T-helper 22 cell (primary cell): ENCODE measurements around the gene SMIM38.
"Not testable (repeated sequence)": the region's sequence is repeated elsewhere in the genome, so short reads cannot be mapped to it uniquely, and the experiment has no call there.

Experiments
- DNase-seq: peaks from one replicate; pipeline ENCODE4 v3.0.0-alpha.2; 2020; ENCODE audit warnings: low read depth

Gene SMIM38

DNA sequence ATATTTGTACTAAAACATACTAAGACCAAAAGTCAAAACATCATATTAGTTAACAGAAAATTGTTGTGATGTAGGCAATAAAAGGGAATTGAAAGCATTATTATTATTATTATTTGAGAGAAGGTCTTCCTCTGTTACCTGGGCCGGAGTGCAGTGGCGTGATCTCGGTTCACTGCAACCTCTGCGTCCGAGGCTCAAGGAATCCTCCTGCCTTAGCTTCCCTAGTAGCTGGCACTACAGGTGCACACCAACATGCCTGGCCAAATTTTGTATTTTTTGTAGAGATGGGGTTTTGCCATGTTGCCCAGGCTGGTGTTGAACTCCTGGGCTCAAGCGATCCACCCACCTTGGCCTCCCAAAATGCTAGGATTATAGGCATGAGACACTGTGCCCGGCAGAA lies 15.6 kb upstream of the SMIM38 start:
- not testable (repeated sequence) for DNase-seq

DNA sequence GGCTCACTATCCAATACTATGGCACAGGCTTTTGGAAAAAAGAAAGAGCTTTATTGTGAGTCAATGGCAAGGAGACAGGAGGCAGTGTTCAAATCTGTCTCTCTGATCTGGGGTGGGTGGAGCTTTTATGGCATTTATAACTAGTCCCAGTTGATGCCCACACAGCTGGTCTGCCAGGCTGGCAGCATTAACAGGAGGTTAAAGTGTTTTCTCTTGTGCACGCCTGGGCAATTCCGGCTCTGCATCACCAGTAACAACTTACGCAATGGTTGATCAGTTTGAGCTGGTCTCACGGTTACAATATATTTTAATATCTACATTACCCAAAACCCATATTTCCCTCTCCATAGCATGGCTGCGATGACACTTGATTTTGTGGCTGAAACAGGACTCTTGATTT lies 15.1 kb upstream of the SMIM38 start:
- DNase-seq = no peak

DNA sequence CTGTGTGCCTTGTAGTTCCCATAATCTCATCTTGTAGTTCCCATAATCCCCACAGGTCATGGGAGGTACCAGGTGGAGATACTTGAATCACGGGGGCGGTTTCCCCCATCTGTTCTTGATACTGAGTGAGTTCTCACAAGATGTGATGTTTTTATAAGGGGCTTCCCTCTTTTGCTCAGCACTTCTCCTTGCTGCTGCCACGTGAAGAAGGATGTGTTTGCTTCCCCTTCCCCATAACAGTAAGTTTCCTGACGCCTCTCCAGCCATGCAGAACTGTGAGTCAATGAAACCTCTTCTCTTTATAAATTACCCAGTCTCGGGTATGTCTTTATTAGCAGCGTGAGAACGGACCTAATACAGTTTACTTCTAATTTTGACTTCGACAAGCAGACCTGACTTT lies 14.0 kb upstream of the SMIM38 start:
- DNase-seq = no peak

DNA sequence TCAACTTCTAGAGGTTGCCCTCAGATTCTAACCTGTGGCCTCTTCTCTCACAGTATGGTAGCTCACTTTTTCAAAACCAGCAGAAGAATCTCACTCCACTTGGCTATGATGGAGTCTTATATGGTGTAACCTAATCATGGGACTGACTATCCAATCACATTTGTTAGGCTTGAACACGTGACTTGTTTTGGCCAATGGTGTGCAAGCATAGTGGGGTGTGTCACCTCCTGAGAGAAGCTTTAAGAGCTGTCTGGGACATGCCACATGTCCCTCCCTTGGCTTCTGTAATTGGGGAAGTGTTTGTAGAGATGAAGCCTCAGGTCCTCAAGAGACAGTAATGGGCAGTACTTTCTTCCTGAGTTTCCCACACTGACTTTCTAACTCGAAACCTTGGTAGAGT lies 12.8 kb upstream of the SMIM38 start:
- no peak for DNase-seq

DNA sequence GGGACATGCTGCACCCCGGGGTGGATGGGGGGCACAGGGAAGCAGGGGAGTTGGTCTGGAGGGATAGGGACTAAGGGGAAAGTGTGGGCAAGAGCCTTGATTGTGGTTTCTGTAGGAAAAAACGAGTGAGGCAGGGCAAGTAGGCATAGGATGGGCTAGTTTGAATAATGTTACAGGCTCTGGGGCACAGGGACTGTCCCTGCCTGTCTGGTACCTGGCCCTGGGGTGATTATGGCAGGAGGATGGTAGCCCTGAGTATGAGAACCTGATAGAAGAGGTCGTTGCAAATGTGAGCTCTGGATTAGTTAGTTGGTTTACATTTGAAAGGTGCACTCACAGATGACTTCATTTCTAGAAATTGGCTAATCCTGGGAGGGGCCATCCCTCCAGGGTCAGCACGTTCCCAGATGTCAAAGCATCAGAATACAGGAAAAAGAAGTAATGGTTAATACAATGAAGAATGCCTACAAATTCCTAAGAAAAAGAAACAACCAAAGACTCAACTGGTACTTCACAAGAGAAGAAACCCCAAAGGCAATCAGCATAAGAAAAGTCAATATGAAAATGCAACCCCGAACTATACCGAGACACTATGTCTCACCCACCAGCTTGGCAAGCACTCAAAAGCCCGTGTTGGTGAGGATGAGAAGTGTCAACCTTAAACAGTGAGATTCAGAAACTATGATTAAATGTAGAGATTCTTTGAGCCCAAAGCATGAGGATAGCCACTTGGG lies 11.3 kb upstream of the SMIM38 start:
- DNase-seq = no peak

DNA sequence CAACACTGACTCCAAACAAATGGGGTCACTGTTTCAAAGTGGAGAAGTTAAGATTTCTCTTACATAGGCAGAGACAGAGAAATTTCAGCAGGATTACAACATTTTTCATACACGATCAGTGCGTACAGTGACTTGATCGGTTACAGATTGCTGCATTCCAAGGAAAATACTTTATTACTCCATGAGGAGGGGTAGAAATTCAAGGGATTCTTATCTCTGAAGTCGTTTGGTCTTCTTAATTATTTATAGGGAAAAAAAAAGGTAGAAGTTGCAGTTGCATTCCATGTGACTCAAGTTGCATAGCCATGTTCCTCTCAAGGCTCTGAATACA lies 10.7 kb upstream of the SMIM38 start:
- DNase-seq = no peak

DNA sequence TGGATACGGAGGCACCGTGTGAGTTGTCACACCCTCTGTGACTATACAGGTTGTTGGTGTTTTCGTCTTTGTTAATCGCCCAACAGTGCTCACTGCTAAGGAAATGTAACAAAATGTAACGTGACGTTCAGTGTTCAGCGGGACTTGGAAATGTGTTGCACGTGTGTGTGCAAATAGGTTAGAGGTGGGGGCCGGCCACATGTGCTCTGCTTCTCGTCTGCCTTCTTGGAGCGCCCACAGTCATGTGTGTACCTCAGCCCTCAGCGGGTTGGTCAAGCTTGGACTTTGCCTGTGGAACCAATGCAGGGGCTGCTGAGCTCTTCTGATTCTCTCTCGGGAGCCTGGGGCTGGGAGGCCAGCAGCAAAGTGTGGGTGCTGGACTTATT lies 7.4 kb upstream of the SMIM38 start:
- no peak for DNase-seq

DNA sequence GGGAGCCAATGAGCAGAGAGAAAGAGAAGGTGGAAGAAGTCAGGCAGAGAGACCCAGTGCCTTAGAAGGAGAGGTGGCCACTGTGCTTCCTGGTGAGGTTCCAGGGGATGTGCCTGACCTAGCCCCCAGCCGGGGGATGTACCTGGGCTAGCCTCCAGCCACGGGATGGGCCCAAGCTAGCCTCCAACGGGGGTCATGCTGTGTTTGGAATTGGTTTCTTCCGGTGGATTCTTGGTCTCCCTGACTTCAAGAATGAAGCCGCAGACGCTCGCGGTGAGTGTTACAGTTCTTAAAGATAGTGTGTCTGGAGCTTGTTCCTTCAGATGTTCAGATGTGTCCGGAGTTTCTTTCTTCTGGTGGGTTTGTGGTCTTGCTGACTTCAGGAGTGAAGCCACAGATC lies 6.9 kb upstream of the SMIM38 start:
- no peak for DNase-seq

DNA sequence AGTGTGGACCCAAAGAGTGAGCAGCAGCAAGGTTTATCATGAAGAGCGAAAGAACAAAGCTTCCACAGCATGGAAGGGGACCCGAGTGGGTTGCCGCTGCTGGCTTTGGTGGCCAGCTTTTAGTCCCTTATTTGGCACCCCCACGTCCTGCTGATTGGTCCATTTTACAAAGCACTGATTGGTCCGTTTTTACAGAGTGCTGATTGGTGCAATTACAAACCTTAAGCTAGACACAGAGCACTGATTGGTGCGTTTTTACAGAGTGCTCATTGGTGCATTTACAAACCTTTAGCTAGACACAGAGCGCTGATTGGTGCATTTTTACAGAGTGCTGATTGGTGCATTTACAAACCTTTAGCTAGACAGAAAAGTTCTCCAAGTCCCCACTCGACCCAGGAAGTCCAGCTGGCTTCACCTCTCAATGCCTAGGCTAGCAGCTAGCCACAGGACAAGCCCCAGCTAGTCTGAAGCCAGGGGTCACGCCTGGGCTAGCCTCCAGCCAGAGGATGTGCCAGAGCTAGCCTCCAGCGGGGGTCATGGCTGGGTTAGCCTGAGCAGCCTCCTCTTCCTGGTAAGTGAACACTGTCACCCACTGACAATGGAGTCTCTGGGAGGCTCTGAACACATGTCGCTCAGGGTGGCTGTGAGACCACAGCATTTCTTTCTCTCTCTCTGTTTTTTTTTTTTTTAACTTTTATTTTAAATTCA lies 6.2 kb upstream of the SMIM38 start:
- not testable (repeated sequence) for DNase-seq

DNA sequence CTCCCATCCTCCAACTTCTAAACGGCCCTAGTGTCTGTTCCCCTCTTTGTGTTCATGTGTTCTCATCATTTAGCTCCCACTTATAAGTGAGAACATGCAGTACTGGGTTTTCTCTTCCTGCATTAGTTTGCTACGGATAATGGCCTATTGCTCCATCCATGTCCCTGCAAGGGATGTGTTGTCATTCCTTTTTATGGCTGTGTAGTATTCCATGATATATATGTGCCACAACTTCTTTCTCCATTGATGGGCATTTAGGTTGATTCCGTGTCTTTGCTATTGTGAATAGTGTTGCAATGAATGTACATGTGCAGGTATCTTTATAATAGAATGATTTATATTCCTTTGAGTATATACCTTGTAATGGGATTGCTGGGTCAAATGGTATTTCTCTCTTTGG lies 5.6 kb upstream of the SMIM38 start:
- DNase-seq = no peak

DNA sequence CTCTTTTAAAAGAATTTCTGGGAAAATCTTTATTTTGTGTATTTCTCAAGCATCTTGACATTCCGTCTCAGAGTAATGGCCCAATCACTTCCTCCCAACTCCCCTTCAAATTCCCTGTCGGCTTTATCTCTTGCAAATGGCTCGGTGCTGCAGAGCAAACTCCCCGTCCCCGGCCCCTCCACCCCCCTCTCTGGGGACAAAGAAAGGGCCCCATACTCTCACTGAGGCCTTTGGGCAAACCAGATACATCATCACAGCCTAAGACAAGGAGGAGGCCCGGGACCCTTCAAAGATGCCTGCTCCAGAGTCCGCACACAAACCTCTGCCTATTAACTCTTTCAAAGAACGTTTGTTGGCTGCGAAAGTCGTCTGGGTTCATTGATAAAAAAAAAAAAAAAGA lies 3.9 kb upstream of the SMIM38 start:
- DNase-seq = no peak

DNA sequence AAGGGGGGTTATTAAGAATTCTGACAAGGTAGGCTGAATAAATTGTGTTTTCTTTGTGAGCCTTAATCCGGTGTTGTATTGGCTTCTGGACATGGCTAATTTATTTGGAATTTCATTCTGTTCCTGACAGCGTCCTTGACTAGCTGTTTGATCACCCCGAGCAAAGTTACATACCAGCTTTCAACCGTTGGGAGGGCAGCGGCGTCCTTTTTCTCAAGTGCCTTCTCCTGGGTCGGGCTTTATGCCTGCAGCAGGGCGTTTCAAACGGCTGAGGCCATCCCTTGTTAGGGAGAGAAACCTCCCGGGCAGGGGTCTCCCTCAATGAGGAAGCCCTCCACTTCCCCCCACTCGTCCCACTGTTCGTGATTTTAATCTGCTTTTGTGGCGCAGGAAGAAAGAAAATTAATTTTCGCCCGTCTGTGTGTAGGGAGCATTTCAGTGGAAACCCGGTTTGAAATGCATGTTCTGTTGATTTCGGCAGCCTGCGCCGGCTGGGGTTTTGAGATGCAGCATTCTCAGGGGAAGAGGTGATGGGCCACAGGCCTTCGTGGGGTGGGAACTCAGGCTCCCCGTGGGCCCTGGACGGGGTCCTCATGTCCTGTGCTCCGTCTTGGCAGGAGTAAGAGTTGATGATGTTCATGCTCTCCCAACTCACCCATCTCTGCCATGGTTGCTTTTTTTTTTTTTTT lies 2.9 kb upstream of the SMIM38 start:
- DNase-seq = no peak

DNA sequence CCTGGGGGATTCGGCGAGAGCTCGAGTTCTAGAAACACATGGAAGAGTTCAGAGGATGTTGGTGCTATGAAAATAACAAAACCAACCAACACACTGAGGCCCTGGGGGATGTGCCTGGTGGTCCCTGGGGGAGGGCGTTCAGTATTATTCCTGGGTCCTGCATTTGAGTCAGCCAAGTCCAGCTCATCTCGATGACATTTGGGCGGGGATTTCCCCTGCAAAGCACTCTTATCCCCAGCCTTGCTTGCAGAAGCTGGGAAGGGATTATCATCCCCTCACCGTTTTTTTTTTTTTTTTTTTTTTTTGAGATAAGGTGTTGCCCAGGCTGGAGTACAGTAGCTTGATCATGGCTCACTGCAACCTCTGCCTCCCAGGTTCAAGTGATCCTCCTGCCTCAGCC lies 2.1 kb upstream of the SMIM38 start:
- DNase-seq = no peak

DNA sequence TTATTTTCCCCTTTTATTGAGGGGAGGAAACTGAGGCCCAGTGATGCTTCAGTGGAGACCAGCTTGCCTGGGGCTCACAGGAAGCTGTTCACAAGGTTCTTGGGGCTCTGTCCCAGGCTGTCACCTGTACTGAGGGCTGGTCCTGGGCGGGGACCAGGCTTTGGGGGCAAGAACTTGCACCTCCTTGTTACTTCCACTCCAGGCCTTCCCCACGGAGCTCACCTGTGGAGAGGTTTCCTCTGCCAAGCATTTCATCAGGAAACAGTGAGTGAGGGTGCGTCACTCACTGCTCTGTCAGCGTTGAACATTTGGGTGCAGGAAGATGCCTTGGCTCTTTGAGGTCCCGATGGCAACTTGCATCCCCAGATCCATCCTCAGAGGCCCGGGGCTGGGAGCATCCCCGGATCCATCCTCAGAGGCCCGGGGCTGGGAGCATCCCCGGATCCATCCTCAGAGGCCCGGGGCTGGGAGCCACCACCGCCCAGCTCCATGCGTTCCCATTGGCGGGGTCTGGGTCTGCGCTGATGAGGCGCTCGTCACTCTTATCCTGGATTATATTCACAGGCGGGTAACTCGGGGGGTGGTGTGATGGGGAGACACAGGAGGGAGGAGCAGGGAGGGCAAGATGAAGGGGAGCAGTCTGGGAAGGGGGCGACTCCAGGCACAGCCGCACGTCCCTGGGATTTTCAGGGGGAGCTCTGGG lies 1.4 kb upstream of the SMIM38 start:
- no peak for DNase-seq

DNA sequence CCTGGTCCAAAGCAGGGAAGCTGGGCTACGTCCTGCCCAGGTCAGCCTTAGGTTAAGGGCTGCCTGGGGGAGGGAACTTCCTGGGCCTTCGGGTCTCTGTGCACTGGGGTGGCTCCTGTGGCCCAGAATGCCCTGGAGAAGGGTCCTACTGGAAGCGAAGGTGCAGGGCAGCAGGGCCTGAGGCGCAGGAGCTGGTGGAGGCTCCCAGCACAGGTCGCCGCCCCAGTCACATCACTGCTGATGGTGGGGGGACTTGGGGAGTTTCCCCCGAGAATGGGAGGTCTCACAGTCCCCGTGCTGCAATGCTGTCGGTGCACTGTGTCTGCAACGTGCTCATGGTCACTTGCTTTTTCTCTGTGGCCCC lies 815 bp upstream of the SMIM38 start:
- DNase-seq = no peak

DNA sequence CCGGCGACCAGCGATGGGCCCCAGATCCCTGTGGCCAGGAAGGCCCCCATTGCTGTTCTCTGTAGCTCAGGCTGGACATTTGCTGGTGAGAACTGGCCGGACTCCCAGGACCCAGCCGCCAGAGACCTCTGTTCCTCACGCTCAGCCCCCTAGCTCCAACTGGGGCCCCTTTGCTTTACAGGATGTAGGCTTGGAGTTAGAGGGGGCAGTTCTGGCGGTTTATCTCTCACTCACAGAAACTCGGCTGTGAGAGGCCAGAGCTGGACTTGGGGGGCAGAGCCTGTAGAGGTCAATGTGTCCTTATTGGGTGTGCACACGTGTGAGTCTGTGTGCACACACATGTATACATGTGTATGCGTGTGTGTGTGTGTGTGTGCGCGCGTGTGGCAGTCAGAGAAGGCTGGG lies 502 bp downstream of the SMIM38 start:
- DNase-seq = no peak

DNA sequence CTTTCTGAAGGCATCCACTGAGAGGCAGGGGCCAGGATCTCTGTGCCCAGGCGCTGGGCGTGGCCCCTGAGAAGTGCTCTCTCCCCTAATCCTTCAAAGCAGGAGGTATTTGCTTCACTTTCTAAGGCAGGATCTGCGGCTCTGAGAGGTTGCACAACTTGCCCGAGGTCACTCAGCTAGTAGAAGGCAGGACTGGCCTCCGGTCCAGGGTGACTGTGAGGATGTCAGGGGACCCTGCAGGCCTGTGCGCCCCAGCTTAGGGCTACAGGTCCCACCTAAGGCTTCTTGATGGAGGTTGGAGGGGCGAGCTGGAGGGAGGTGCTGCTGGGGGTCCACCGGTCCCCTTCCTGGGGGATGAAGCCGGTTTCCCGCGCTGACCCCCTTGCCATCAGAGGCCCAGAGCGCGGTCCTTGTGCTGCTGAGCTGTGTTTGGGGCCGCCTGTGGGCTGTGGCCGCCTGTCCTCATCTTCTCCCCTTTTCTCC lies 979 bp downstream of the SMIM38 start:
- DNase-seq = no peak

DNA sequence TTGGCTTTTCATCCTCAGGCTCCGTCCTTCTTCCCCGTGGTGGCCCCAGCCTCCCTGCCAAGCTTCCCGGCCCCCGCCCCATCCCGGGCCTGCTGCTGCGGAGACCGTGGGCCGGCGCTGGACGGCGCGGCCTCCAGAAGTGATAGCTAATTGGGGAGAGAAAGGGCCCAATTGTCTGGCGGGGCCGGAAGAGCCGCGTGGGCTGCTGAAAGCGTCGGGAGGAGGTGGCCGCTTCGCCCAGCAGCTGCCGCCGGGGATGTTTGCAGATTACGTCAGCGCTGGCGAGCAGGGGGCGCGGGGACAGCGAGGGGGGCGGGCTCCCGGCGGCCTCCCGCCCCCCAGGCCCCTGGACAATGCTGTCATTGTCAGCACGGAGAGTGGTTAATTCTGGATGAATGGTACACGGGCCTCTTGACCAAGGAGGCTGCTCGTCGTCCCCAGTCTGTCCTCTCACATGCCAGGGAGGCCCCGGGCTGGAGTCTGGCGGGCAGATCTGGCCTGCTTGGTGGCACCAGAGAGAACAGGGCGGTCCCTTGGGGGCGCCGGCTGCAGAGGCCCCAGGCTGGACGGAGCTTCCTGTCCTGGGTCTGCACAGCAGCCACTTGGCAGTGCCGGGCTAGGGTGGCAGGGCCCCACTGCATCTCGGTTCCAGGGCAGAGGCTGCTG lies 1.6 kb downstream of the SMIM38 start:
- no peak for DNase-seq

DNA sequence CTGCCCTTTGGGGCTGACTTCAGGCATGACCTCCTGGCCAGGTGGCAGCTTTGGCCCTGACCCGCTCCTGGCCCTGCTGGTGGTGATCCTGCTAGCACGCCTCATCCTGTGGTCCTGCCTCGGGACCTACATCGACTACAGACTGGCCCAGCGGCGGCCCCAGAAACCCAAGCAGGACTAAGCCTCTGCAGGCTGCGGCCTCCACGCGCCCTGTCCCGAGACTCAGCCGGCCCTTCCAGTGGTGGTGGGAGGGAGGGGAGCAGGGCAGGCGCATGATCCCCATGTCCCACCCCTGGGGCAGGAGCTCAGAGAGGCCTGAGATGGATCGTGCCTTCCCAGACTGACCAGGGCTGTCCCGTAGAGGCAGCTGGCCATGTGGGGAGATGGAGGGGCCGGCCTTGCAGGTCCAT lies 2.1 kb downstream of the SMIM38 start:
- no peak for DNase-seq

DNA sequence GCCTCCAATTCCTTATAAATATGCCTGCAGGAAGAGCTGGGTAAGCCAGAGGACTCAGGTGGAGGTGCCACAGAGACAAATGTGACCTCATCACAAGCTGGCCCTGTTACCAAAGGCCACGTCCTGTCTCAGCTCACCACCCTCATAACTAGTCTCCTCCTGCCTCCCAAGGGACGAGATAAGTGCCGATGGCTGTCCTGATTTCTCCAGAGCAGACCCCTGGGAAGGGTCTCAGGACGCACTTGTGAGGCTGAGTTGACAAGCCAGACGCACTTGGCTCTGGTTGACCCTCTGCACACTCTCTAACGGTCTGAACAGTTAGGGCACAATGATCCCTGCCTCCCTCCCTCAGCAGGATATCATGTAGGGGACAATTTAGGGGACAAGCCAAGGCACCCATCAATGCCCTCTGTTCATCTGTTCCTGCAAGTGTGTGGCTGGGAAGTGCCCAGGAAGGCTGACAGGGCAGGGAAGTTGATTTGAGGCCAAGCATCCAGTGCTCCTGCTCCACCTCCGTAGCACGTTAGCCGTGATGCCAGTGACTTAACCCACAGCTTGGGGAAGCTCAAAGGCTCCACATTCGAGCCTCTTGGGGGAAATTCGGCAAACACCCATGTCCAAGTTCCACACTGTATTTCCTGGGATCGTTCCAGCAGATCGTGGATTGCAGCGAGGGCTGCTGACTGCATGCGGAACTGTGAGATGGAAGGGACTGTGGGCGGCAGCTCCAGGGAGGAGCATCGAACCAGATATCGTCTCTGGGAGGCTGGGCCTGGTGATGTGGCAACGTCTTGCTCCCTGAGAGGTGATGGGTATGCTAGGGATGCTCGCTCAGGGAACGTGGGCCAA lies 2.8 kb downstream of the SMIM38 start:
- DNase-seq = no peak

DNA sequence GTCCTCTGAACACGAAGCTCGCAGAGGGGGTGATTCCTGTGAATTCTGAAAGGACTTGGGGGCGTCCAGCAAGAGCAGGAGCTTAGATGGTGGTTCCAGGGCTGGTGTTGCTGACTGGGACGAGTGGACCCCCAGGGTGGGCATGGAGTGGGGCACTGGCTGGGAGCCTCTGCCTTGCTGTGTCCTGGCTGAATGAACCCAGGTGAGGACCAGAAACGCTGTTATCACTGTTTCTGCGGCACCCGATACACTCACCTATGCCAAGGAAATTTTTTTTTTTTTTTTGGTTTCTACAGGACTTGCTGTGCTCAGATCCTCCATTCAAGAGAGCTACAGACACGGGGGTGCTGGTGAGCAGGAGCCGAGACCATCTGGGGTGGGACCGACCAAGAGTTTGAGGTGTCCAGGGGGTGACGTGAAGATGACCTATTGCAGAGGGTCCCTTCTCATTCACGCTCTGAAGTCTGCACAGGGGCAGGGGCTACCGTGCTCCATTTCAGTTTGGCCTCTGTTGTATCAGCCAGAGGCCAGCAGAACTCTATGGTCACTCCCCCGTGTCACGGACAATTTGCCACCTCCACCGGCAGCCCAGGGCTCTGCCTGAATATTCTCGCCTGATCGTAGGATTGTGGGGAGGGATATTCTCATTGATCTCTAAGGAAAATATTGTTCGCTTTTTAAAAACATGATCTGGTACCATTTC lies 3.6 kb downstream of the SMIM38 start:
- DNase-seq = no peak
